Occipital lobe (tissue), 2 donors: ENCODE measurements around the gene ZSCAN5A. TPM values are rescaled to one million over a fixed set of nuclear protein-coding genes. Genes with fewer than 3 reads are reported as not detected.
"Not testable (repeated sequence)": the region's sequence is repeated elsewhere in the genome, so short reads cannot be mapped to it uniquely, and the experiment has no call there.

ENCODE experiments used
- DNase-seq: peaks from one replicate; lab custom pipeline; 2025; lab: John Stamatoyannopoulos, UW
- total RNA-seq: library from RNA; depleted of rRNA; stranded (reverse); fragments of >200 nt; gene quantifications from one replicate; pipeline ENCODE4 v1.2.3, GENCODE V29; 2014

Gene ZSCAN5A
- total RNA-seq, 1 donor from 2014 or later: 4.8 TPM

DNA sequence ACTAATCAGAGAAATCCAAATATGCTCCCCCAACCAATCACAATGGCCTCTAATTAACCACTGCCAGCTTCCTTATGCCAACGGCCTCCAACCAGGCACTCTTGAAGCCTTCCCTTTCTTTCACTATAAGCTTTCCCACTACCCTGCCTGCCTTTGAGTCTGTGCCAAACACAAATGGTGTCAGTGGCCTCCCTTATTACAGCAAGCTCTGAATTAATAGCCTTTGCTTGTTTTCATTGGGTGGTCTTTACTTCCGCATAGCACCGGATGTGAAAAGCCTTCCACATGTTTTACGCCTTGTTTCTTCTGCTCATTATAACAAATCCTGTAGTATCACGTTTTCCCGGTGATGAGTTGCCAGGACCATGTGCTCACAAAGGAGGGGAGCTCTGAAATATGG, 43.5 kb downstream of the ZSCAN5A start:
- DNase-seq: no peak

DNA sequence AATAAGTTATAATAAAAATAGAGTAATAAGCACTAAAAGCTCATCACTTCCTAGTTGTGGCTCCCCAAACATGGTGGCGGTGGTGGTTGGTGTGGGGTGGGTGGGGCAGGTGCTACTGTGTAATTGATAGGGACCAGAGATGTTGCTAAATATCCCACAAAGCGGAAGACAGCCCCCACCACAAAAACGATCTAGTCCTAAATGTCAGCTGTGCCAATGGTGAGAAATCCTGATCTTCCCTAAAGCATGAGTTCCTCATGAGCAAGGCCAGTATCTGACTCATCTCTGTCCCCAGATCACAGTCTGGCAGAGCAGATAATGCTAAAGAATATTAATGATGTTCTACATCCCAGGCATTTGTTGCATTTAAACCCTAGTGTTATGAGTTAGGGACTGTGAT, 44.0 kb downstream of the ZSCAN5A start:
- no peak for DNase-seq

DNA sequence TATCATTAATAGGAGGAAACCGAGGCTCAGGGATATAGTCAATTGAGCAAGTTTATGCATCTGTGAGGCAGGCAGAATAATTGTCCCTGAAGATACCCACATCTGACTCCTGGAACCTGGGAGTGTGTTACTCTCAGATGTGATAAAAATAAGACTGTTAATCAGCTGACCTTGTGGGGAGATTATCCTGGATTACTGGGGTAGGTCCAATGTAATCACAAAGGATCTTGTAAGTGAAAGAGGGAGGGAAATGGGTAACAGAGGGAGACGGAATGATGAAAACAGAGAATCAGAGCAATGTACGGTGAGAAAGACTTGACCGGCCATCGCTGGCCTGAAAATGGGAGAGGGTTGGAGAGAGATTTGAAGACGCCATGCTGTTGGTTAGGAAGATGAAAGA, 45.3 kb downstream of the ZSCAN5A start:
- no peak for DNase-seq

DNA sequence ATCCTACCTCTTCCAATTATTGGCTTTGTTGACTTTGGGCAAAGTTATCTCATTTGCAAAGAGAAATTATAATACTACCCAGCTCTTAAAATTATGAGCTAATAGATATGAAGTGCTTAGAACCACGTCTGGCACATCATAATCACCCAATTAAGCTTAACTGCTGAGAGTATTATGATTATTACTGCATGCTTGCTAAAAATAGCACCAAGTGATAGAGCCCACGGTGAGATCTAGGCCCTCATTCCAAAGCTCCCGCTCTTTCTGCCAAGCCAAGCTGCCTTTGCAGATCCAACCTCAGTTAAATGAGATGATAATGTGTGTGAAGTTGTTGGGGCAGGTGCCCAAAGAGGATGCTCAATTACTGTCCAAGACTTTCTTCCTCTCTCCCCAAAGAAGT, 48.6 kb downstream of the ZSCAN5A start:
- no peak for DNase-seq

DNA sequence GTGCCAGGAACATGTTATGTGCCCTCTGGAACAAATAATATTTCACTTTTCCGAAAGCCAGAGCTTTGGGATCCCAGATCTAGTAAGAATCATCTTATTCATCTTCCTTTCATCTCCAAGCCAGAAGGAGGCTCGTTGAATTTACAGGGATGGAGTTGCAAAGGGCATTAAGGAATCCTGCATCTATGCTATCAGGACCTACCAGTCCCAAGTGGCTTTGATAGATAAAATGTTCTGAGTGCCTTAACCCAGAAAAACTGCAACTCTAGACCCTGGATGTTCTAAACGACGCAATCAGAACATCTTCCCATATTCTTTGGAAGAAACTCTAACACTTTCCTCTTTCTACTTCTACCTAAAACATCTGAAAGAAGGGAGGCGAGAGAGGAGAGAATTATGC, 51.3 kb downstream of the ZSCAN5A start:
- no peak for DNase-seq

DNA sequence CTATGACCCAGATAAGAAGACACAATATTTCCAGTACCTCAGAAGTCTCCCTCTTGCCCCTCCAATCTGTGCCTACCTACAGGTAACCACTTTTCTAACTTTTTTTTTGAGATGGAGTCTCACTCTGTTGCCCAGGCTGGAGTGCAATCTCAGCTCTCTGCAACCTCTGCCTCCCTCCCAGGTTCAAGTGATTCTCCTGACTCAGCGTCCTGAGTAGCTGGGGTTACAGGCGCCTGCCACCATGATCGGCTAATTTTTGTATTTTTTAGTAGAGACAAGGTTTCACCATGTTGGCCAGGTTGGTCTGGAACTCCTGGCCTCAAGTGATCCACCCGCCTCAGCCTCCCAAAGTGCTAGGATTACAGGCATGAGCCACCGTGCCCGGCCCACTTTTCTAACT, 52.7 kb downstream of the ZSCAN5A start:
- DNase-seq: not testable (repeated sequence)

DNA sequence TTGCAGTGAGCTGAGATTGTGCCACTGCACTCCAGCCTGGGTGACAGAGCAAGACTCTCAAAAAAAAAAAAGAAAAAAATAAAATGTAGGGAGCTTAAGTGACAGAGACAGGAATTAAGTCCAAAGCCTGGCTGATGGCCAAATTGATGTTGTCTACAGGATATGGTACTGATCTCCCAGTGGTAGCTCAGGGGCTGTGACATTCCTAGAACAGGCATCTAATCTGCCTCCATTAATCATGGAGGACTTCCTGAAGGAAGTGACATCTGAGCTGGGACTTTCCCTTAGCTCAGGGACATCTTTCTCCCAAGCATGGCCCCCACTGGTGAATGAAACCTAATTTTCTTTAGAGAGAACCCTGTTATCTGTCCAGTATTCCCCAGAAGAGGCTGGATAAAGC, 53.5 kb downstream of the ZSCAN5A start:
- DNase-seq: no peak

DNA sequence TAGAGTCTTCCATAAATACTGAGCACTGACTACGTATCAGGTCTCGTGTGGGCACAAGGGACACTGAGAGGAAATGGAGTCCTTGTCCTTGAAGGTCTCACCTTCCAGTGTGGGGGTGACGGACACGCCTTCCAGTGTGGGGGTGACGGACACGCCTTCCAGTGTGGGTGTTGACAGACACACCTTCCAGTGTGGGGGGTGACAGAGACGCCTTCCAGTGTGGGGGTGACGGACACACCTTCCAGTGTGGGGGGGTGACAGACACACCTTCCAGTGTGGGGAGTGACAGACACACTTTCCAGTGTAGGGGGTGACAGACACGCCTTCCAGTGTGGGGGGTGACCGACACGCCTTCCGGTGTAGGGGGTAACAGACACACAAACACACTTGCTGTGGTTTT, 56.4 kb downstream of the ZSCAN5A start:
- no peak for DNase-seq

DNA sequence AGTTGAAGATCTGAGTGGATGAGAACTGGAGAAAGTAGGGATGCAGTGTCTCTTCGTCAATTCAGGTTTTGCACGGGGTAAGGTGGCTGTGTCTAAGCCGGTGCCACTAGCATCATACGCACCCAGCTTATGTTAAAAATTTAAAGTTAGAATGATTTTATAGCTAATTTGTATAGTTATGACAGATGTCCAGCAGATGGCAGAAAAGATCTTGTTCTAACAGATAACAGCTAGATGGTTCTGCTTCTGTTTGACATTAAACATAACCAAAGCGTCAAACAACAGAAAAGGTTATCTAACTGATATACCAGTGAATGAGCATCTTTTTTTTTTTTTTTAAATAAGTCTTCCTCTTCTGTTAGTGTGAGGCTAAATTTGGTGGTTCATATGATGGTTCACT, 60.9 kb downstream of the ZSCAN5A start:
- no peak for DNase-seq

DNA sequence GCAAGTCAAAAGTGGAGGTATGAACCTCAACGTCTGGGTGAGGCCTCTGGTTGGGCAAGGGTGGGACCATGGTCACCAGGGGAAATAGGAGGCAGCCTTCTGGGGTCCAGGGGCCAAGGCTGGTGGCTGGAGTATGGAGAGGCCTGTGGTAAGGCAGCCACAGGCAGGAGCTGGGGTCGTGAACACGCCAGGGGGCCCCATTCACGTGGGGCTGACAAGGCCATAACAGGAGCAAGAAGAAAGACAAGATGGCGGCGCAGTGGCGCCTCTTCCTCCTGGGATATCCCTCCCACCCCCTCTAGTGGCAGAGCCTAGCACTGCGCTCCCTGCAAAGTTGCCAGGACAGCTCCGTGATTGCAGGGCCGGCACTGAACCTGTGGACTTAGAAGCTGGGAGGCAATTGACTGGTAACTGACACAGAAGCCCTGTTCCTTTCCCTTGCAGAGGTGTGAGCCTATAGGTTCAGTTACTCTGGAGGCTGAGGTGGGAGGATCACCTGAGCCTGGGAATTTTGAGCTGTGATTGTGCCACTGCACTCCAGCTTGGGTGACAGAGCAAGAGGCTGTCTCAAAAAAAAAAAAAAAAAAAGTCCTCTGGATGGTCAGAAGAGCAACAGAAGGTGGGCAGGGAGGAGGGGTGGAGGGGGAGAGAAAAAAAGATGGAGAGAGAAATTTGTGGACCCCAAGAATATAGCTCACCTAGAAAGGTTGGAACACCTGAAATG, 61.8 kb downstream of the ZSCAN5A start:
- no peak for DNase-seq

DNA sequence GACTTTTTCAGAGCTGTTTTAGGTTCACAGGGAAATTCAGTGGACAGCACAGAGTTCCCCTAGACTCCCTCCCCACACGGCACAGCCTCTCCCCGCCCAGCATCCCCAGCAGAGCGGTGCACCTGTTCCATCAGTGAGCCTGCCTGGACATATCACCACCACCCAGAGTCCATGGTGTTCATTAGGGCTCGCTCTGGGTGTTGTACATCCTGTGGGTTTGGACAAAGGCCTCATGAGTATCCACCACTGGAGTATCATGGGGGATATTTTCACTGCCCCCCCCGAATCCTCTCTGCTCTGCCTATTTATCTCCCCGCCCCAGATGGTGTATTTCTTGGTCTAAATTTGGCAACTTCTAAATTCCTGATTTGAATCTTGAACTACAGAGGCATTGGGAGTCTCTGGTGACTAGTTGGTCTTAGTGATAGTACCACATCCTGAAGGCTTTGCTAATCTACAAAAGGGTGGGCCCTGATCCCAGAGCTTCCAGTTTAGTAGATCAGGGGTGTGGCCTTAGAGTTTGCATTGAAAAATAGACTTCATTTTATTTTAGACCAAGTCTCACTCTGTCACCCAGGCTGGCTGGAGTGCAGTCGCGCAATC, 65.8 kb downstream of the ZSCAN5A start:
- DNase-seq: not testable (repeated sequence)

DNA sequence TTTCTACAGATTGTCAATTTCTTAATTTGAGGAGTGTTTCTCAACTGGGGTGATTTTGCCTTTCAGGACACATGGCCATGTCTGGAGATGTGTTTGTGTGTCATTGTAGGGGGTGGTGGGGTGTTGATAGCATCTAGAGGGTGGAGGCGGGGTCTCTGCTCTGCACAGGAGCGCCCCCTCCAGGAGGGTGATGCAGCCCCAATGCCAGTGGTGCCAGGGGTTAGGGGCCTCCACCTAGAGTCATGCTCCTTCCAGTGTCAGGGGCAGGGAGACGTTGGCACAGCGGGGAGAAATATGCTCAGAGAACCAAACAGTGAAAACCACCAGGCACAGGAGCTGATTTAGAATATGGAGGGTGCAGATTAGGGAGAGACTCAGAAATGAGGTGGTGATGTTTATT, 68.9 kb downstream of the ZSCAN5A start:
- not testable (repeated sequence) for DNase-seq

DNA sequence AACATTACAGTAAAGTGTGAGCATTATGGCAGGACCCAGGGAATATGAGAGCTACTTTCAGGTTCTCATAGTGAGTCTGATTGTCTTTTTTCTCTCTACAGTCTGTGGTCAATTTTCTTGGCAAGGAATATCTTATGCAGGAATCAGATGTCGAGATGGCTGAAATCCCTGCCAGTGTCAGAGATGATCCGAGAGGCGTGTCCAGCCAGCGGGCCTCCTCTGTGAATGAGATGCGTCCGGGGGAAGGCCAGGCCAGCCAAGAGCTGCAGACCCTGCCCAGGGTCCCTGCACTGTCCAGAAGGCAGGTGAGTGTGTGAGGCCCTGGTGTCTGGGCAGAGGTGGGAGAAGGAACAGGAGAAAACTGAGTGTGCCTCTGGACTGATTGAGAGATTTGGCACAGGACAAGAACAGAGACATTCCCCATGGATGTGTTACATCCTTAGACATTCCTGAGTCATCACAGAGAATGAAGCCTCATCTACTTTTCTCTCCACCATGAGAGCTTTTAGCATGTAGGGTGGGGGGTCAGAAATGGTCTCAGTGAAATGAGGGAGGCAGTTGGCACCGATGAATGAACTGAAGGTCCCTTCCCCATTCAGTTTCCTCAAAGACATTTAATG, 69.4 kb downstream of the ZSCAN5A start:
- no peak for DNase-seq

DNA sequence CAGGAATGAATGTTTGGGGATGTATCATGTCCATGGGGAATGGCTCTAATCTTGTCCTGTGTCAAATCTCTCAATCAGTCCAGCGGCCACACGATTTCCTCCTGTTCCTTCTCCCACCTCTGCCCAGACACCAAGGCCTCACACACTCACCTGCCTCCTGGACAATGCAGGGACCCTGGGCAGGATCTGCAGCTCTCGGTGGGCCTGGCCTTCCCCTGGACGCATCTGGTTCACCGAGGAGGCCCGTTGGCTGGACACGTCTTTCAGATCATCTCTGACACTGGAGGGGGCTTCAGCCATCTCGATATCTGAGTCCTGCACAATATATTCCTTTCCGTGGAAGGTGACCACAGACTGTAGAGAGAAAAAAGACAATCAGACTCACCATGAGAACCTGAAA, 91.2 kb downstream of the ZSCAN5A start:
- DNase-seq: no peak

DNA sequence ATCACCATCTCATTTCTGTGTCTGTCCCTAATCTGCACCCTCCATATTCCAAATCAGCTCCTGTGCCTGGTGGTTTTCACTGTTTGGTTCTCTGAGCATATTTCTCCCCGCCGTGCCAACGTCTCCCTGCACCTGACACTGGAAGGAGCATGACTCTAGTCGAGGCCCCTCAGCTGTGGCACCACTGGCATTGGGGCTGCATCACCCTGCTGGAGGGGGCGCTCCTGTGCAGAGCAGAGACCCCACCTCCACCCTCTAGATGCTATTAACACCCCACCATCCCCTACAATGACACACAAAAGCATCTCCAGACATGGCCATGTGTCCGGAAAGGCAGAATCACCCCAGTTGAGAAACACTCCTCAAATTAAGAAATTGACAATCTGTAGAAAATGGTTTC, 91.7 kb downstream of the ZSCAN5A start:
- no peak for DNase-seq

DNA sequence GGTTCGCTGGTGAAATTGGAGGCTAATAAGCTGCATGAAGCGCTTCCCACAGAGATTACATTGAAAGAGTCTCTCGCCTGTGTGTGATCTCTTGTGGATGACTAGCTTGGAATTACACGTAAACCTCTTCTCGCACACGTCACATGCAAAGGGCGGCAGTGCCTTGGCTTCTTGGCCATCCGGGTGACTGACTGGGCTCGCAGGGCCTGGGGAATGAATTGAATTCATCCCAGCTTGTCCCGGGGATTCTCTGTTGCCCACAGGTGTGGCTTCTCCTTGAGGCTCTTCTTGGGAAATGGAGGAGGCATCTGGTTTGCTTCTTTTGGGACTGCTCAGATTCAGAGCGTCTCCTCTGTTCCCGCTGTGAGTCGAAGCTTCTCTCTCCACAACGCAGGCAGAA, 92.8 kb downstream of the ZSCAN5A start:
- DNase-seq: no peak

DNA sequence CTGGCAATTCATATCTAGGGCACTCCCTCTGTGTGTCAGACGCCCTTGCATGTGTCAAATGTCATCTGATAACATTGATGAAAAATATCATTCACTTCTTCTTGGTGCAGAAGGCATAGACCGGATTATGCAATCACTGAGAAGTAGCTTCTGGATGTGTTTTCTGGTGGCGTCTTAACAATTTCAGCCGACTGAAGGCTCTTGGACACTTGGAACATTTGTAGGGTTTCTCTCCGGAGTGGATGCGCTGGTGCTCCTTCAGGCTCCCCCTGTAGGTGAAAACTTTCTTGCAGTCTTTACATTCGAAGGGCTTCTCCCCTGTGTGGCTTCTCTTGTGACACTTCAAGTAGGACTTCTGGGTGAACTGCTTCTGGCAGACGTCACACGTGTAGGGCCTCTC, 93.2 kb downstream of the ZSCAN5A start:
- DNase-seq: not testable (repeated sequence)

DNA sequence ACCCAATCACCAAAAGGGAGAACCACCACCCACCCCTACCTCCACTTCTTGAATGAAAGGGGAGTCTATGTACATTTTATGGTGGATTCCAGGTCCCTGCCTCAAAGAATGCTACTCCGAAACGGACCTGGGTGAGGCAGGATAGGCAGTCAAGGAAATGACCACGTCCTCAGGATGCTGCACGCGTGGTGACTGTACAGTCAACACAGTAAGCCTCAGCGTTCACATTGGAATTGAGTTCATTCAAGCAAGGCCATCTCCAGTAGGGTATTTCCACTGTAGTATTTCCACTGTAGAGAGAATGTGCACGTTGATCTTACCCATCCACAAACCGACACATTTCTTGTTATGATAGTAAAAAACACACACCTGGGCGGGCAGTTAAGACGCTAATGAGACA, 95.7 kb downstream of the ZSCAN5A start:
- no peak for DNase-seq

DNA sequence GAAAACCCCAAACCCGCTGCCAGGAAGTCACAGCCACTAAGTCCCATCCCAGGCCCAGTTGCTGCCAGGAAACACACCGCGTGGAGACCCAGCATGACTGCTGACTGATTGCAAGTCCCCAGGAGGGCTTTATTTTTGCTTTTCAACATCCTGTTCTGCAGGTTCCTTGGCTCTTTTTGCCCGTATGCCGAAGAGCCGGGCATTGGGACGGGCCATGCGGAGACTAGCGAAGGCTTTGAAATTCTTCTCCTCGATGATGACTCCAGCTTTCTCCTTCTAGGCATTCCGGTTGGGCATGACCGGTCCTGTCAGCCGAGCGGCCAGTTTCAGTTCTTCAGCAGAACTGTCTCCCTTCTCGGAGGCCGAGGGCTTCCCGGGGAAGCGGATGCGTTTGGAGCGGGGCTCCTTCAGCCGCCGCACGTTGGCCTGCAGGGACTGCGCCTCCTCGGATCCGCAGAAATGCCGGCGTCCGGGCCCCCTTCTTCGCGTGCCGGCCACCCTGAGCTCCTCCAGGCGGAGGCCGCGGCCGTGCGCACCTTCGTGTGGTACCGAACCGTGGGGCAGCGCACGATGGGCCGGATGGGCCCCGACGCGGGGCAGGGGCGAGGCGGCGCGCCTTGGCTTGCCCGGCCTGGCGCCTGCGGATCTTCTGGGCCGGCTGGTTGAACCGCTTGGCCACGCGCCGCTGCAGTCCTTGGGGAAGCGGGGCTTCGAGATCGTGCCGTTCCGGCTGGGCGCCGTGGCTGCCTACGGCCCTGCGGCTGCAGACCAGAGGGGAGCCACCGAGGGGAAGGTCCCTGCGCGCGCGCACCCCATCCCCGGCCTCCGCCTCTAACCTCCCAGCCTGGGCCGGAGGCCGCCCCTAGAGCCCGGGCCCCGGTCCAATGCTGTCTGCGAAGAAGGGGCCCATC, 97.3 kb downstream of the ZSCAN5A start:
- DNase-seq: no peak

DNA sequence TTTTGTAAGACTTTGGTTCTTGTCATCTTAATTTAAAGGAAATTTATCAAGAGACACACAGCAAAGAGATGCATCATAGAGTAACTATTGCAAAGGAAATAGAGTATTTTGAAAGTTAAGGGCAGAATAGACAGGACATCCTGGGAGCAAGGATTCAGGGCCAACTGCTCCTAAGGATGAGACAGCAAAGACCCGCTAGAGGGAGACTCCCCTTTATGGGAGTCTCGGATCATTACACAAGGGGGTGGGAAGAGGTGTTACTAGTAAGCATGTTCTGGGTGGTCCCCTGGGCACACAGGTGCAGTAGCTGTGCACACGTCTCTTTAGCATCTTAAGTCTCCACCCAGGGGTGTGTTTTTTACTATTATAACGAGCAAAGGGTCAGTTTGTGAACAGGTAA, 102.9 kb downstream of the ZSCAN5A start:
- DNase-seq: no peak

DNA sequence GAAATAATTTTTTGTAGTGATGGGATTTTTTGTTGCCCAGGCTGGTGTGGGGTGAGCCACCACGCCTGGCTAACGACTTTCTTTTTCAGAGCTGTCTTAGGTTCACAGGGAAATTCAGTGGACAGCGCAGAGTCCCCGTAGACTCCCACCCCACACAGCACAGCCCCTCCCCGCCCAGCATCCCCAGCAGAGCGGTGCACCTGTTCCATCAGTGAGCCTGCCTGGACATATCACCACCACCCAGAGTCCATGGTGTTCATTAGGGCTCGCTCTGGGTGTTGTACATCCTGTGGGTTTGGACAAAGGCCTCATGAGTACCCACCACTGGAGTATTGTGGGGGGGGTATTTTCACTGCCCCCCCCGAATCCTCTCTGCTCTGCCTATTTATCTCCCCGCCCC, 104.6 kb downstream of the ZSCAN5A start:
- not testable (repeated sequence) for DNase-seq

DNA sequence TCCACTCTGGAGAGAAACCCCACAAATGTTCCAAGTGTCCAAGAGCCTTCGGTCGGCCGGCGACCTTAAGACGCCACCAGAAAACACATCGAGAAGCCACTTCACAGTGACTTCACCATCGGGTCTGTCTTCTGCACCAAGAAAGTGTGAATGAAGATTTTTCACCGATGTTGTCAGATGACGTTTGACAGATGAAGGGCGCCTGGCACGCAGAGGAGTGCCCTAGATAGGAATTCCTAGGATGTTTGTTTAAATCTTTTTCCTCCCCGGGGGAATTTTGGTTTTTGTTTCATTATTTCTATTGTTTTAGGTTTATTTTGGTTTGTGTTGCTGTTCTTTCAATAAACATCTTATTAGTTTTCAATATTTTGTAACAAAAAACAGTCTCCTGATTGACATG, 105.5 kb downstream of the ZSCAN5A start:
- DNase-seq: no peak
